Limb (tissue), 2 donors: Measurements from ENCODE around the gene GLCE.
"Not testable (repeated sequence)": the region's sequence is repeated elsewhere in the genome, so short reads cannot be mapped to it uniquely, and the experiment has no call there.

Experiments used
- DNase-seq, 2 donors: peaks; one replicate each; pipeline ENCODE4 v3.0.0-alpha.2; 2016; ENCODE audit errors: extremely low spot score in 2 of 2

GLCE gene

GRCh38 chr15:69271217-69271616 lies 110.8 kb downstream of the GLCE start:
- no peak for DNase-seq

DNA sequence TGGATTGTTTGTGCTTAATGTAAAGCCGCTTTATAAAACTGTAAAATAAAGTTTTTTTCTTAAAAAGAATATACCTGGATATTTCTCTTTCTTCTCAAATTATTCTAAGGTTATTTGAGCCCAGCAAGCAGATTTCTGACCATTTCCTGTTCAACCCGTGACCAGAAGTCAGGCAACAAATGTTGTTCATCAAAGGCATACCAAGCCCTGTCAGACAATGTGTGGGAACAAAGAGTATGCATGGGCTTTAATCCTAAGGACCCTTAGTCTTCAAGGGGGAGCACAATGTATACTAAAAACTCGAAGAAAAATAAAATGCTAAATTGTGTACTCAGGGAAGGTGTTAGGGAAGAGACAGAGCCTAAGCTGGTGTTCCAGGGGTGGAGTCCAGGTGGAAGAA lies 111.7 kb downstream of the GLCE start:
- DNase-seq: no peak

GRCh38 chr15:69272891-69273290 lies 112.5 kb downstream of the GLCE start:
- no peak for DNase-seq

DNA sequence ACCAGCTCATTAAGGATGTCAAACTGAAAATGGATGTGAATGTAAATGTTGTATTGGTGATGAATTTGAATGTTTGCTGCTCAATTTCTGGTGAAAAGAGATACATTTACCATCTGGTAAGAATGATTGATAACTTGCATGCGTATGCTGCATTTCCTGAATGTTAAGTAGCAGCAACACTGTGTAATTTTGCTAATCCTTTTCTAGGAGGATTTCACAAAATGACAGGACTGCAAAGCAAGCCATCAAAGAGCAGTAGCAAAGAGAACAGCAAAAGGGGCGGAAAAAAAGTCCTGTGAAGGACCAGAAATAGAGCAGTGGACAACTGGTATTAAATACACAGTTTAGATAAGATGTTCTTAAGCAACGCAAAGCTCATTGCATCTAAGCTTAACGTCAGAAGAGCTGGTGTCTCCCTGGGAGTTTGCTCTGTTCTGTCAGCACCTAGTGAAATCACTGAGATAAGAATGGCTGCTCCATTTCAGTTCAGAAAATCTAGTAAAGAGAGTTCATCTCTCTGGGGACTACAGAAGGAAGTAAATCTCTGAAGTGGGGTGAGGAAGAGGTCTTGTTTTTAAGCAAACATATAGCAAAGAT lies 114.7 kb downstream of the GLCE start:
- no peak for DNase-seq

DNA sequence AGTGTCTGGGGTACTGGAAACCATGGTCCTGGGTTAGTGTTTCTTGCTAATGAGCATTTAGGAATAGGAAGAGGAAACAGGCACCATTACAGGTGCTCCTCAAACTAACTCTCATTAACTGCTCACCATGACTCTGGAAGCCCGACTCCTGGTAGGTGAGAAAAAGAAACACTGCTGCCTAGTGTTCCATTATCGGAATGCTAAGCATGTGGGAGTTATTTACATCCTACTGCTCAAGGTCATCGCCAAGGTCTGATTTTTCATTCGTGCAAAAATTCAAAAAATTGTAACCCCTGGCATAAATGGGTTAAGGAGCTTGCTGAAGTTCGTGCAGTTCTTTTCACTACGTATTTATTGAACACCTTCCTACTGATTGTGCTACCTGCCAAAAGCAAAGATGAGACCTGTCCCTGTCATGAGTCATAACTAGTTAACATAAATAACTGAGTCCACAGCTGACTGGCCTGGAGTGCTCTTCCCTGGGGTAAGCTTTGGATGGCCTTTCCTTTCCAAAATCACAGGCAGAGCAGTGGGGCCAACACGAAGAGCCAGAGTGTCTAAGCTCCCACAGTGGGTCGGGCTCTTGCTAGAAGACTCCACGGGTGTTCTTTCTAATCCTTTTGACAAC lies 115.6 kb downstream of the GLCE start:
- no peak for DNase-seq

DNA sequence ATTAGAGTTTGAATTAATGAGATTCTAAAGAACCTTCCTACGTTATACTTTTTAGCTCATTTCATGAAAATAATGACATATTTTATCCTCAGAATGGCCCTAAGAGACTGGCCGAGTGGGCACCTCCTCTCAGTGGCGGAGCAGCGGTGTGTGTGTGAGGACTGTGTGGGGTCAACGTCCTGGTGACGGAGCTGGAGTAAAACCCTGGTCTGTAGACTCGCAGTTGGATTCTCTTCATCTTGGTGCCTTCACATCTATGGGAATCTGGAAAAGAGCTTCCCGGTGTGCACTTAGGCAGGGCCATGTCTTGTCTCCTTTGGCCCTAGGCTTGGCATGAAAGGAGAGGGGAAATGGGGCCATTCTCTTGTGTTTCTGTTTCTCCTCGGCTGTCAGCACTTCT lies 116.9 kb downstream of the GLCE start:
- DNase-seq: no peak

GRCh38 chr15:69279636-69280035 lies 119.2 kb downstream of the GLCE start:
- no peak for DNase-seq

DNA sequence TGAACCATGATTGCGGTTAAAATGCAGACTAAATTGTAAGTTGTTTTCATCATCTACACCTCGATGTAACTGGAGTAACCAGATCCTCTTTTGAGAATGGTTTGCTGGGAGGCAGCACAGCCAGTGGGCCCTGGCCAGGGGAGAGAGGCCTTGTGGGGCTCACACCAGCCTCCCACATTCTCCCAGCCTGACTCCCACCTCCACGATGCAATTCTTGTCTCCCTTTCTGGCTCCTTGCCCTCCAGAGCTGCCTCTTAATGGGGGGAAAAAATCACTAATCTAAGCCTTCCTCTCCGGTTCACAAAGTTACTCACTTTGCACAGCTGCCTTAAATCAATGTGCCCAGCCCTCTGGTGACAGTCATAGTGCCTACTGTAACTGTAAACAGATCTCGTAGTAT lies 120.3 kb downstream of the GLCE start:
- no peak for DNase-seq

- DNase-seq: no peak
Observed at GRCh38 chr15:69282104-69282743, 121.8 kb downstream of the GLCE start.

GRCh38 chr15:69285834-69286233 lies 125.4 kb downstream of the GLCE start:
- DNase-seq: no peak

DNA sequence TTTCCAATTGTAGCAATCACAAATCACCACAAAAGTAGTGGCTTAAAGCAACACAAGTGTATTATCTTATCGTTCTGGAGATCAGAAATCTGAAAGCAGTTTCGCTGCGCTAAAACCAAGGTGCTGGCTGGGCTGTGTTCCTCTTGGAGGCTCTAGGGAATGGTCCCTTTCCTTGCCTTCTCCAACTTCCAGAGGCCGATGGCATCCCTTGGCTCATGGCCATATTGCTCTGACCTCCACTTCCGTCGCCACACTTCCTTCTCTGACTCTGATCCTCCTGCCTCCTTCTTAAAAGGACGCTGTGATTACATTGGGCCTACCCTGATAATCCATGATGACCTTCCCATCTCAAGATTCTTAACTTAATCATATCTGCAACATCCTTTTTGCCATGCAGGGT lies 127.6 kb downstream of the GLCE start:
- no peak for DNase-seq

GRCh38 chr15:69288531-69289341 lies 128.3 kb downstream of the GLCE start:
- no peak for DNase-seq

GRCh38 chr15:69289342-69290146 lies 129.1 kb downstream of the GLCE start:
- no peak for DNase-seq

DNA sequence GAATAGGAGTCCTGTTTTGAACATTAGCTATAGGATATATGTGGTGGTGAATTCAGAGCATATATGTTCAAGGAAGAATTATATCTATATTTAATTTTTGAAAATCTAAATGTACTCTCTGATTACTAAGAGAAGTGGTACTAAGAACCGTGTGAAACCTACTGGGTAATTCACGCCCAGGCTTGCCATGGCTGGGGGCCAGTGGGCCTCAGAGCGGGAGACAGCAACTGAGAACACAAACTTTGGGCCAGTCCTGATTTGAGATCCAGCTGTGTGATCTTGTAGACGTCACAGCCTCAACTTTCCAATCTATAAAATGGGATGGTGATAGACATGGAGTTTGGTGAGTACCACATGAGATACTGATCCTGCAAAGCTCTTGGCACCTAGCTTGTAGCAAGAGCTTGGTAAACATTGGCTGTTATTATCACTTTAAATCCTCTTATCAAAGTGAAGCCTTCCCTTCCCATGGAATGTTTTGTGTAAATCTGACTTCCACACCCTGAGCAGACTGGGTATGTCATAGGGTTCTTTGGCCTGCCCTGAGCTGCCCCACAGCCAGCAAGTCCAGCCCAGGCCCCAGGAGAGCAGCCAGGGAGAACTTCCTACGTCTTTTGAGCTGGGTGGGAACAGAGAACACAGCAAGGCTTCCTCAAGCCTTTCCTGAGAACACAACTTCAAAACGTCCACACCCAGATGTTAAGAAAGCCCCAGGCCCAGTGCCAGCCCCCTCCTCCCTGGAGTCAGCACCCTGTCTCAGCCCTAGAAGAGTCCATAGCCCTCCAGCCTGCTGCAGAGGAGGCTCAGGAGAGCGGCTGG lies 130.1 kb downstream of the GLCE start:
- DNase-seq: no peak

DNA sequence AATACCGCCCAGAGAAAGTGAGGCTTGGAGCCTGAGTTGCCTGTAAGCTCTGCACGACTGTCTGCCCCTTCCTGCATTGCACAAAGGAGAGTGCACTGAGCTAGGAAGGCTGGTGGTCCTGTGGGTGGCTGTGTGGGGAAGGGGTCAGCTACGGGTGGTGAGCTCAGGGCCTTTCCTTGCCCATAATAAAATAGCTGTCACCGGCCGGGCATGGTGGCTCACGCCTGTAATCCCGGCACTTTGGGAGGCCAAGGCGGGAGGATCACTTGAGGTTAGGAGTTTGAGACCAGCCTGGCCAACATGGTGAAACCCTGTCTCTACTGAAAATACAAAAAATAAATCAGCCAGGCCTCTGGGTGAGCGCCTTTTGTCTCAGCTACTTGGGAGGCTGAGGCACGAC lies 131.2 kb downstream of the GLCE start:
- DNase-seq: not testable (repeated sequence)

DNA sequence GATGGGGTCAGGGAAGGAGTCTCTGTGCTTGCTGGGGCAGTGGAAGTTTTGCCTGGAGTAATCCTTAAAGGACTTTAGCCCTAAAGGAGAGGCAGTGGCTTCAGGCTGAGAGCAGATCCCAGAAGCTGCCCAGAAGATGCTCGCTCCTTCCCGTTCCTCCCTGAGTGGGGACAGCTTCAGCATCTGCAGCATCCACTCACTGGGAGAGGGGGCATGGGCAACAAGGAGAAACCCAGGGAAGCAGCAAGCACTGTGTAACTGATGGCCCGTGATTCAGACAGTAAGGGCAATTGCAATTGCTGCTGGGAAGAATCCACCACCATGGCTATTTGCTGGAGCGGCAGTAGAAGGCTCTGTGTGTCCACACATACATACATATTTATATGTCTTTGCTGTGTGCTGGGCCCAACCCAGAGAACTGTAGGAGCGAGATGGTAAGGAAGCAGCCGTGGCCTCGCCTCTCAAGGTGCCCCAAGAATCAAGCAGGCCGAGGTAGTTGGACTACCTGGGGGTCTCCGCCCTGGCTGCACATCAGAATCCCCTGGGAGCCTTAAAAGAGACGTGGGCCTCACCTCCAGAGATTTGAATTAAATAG lies 132.5 kb downstream of the GLCE start:
- DNase-seq: no peak

GRCh38 chr15:69293741-69294615 lies 133.5 kb downstream of the GLCE start:
- no peak for DNase-seq

DNA sequence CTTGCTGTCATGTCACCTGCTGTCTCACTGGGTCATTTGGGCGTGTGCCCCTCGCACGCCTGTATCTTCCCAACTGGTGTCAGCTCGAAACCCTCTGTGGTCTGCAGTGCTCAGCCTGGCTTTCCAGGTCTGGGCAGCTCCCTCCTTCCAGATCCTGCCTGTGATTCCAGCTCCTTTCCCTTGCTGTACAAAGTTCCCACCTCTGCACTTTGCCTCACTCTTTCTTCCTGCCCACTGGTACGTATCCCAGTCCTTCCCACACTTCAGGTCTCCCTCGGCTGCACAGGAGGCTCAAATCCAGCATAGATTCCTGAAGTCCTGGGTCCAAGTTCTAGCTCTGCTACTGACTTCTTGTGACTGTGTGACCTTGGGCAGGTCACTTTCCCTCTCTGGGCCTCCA lies 136.2 kb downstream of the GLCE start:
- no peak for DNase-seq

GRCh38 chr15:69297642-69298353 lies 137.4 kb downstream of the GLCE start:
- DNase-seq: no peak
